Brain microvascular endothelial cell (primary cell): ENCODE results near the gene RPS3.

ENCODE experiments used
- DNase-seq: peaks from one replicate; pipeline ENCODE4 v3.0.0-alpha.2; 2020
- H3K27ac ChIP-seq: fragments of 250-450 bp; sonication (Bioruptor Pico); 2 replicates; pipeline ENCODE4 v1.5.1; 2020; ENCODE audit warnings: mild to moderate bottlenecking, moderate library complexity
- H3K27me3 ChIP-seq: fragments of 250-450 bp; sonication (Bioruptor Pico); replicated peaks from 2 replicates; pipeline ENCODE4 v1.5.1; 2020; ENCODE audit warnings: mild to moderate bottlenecking
- H3K36me3 ChIP-seq: fragments of 250-450 bp; sonication (Bioruptor Pico); replicated peaks from 2 replicates; pipeline ENCODE4 v1.5.1; 2020; ENCODE audit warnings: mild to moderate bottlenecking
- H3K4me3 ChIP-seq: 2 replicates; pipeline ENCODE4 v1.5.1; 2011; ENCODE audit warnings: low read depth, mild to moderate bottlenecking, control low read depth, low read length, moderate library complexity
- CTCF ChIP-seq: IDR thresholded peaks from 2 replicates; pipeline ENCODE4 v1.5.1; 2011; ENCODE audit warnings: low read depth, mild to moderate bottlenecking, moderate library complexity, low read length, control low read depth, inconsistent platforms; ENCODE audit errors: missing control alignments
- in situ Hi-C: cut with HindIII; loops from 2 replicates; pipeline ENCODE4 v1.10.0; 2017; ENCODE audit warnings: low sequenced_read_pairs, low pct_ligation_motif_present

Gene RPS3

GRCh38 chr11:75433443-75433842 is 34.1 kb downstream of the RPS3 start:
- no peak for DNase-seq
- no peak overlapping the region for H3K27ac ChIP-seq
- TF ChIP-seq CTCF: no peak
- in situ Hi-C loops: no loop called here
- H3K36me3 ChIP-seq: no peaks in the 10 kb centered on the region
- peaks cover 30% of the 10 kb centered on the region for H3K27me3 ChIP-seq
- H3K4me3 ChIP-seq: no peak overlapping the region

- in situ Hi-C loops: no loop called here
- Histone ChIP-seq H3K36me3 (no peaks in the 10 kb centered on the region), H3K27ac (no peak overlapping the region), H3K4me3 (no peak overlapping the region), H3K27me3 (peaks cover 30% of the 10 kb centered on the region)
- DNase-seq: no peak
- no peak for TF ChIP-seq CTCF
Measured at GRCh38 chr11:75434051-75434450, 34.7 kb downstream of the RPS3 start.

- DNase-seq: no peak
- Histone ChIP-seq H3K27ac (no peak overlapping the region), H3K4me3 (no peak overlapping the region), H3K27me3 (peaks cover 30% of the 10 kb centered on the region), H3K36me3 (no peaks in the 10 kb centered on the region)
- in situ Hi-C loops: no loop called here
- no peak for TF ChIP-seq CTCF
Measured at GRCh38 chr11:75434886-75435570, 35.7 kb downstream of the RPS3 start.

GRCh38 chr11:75435571-75435925 is 36.2 kb downstream of the RPS3 start:
- Histone ChIP-seq H3K27me3 (peaks cover 27% of the 10 kb centered on the region), H3K4me3 (no peak overlapping the region), H3K36me3 (no peaks in the 10 kb centered on the region), H3K27ac (no peak overlapping the region)
- no peak for TF ChIP-seq CTCF
- in situ Hi-C loops: no loop called here
- no peak for DNase-seq

- H3K27me3 ChIP-seq: peaks cover 14% of the 10 kb centered on the region
- no peaks in the 10 kb centered on the region for H3K36me3 ChIP-seq
- no peak overlapping the region for H3K27ac ChIP-seq
- no peak for DNase-seq
- in situ Hi-C loops: no loop called here
- no peak overlapping the region for H3K4me3 ChIP-seq
- no peak for TF ChIP-seq CTCF
Measured at GRCh38 chr11:75436806-75437205, 37.5 kb downstream of the RPS3 start.
